PC-9 (cell line): ENCODE data around the gene KRTAP19-7. TPM values are rescaled to one million over a fixed set of nuclear protein-coding genes. Genes with fewer than 3 reads are reported as not detected.

ENCODE experiments used
- Bru-seq: library from RNA; stranded (reverse); fragments of 400-500 nt; gene quantifications from one replicate; lab custom pipeline; 2021; lab: Mats Ljungman, UMichigan
- BruChase-seq, 2 experiments: library from RNA; stranded (reverse); fragments of 400-500 nt; gene quantifications; one replicate each; lab custom pipeline; 2021; lab: Mats Ljungman, UMichigan
- BruUV-seq: library from RNA; stranded (reverse); fragments of 400-500 nt; replicated peaks from 2 replicates; lab custom pipeline; 2021; lab: Mats Ljungman, UMichigan
- CTCF ChIA-PET: fragments of 300-600 bp; sonication (Branson Sonifier 250); formaldehyde crosslinking; loops from one replicate; lab custom pipeline; 2022; ENCODE audit warnings: antibody characterized with exemption; lab: Charles Lee
- POLR2A ChIA-PET: fragments of 300-600 bp; sonication (Branson Sonifier 250); formaldehyde crosslinking; loops from one replicate; lab custom pipeline; 2022; ENCODE audit warnings: antibody characterized with exemption; ENCODE audit not compliant: unreplicated experiment; lab: Charles Lee
- DNase-seq, 2 experiments: peaks; one replicate each; pipeline versions ENCODE4 v3.0.0 to v3.0.0-alpha.2; 2015 to 2022; ENCODE audit warnings: mixed read lengths in 1 of 2
- H2AFZ ChIP-seq: fragments of 200-600 bp; sonication (generic); 2 replicates; pipeline ENCODE4 v1.8.1; 2017; ENCODE audit warnings: antibody characterized with exemption
- H3F3A ChIP-seq: fragments of 200-600 bp; sonication (generic); 2 replicates; pipeline ENCODE4 v1.8.1; 2017; ENCODE audit warnings: antibody characterized with exemption, mild to moderate bottlenecking, low read depth; ENCODE audit not compliant: insufficient read depth
- H3K27ac ChIP-seq: fragments of 200-600 bp; sonication (generic); 2 replicates; pipeline ENCODE4 v1.6.1; 2016; ENCODE audit warnings: mixed run types
- H3K27me3 ChIP-seq: fragments of 200-600 bp; sonication (generic); 2 replicates; pipeline ENCODE4 v1.6.1; 2016; ENCODE audit warnings: low read depth, mixed run types; ENCODE audit not compliant: insufficient read depth
- H3K36me3 ChIP-seq: fragments of 200-600 bp; sonication (generic); 2 replicates; pipeline ENCODE4 v1.6.1; 2016; ENCODE audit warnings: low read depth, mixed run types
- H3K4me1 ChIP-seq: fragments of 200-600 bp; sonication (generic); replicated peaks from 2 replicates; pipeline ENCODE4 v1.6.1; 2016; ENCODE audit warnings: mixed run types; ENCODE audit not compliant: insufficient read depth
- H3K4me2 ChIP-seq: fragments of 200-600 bp; sonication (generic); 2 replicates; pipeline ENCODE4 v1.6.1; 2017; ENCODE audit warnings: mixed run types
- H3K4me3 ChIP-seq: fragments of 200-600 bp; sonication (generic); 2 replicates; pipeline ENCODE4 v1.6.1; 2016; ENCODE audit warnings: mixed run types
- H3K79me2 ChIP-seq: fragments of 200-600 bp; sonication (generic); 2 replicates; pipeline ENCODE4 v1.6.1; 2017; ENCODE audit warnings: low read depth, mixed run types
- H3K9me2 ChIP-seq: fragments of 200-600 bp; sonication (generic); 2 replicates; pipeline ENCODE4 v1.8.1; 2017; ENCODE audit warnings: mild to moderate bottlenecking; ENCODE audit not compliant: insufficient read depth
- H3K9me3 ChIP-seq: fragments of 200-600 bp; sonication (generic); 2 replicates; pipeline ENCODE4 v1.8.1; 2016; ENCODE audit warnings: low read depth; ENCODE audit not compliant: insufficient read depth
- H4K20me1 ChIP-seq: fragments of 200-600 bp; sonication (generic); 2 replicates; pipeline ENCODE4 v1.8.1; 2017; ENCODE audit not compliant: insufficient read depth
- EZH2 ChIP-seq: fragments of 200-600 bp; sonication (generic); IDR thresholded peaks from 2 replicates; pipeline ENCODE4 v1.8.0; 2017; ENCODE audit warnings: antibody characterized with exemption, low read depth
- intact Hi-C: fragments of 100-400 bp; cut with micrococcal nuclease; formaldehyde crosslinking; loops from one replicate; pipeline ENCODE4 v1.10.0; 2022; ENCODE audit not compliant: unreplicated experiment
- long read RNA-seq: library from polyadenylated mRNA; stranded (forward); transcript quantifications from one replicate; pipeline ENCODE4 v2.0.0, GENCODE V29; 2022
- total RNA-seq: library from RNA; stranded (reverse); gene quantifications from 2 replicates; pipeline ENCODE4 v1.2.3, GENCODE V29; 2021
- TF ChIP-seq, protein P1 (sequence below): fragments of 200-600 bp; sonication (generic); conservative IDR thresholded peaks from 2 replicates; pipeline ENCODE4 v1.6.1; 2017; ENCODE audit warnings: mixed run types, antibody characterized with exemption, mild to moderate bottlenecking, moderate library complexity

Gene KRTAP19-7, protein sequence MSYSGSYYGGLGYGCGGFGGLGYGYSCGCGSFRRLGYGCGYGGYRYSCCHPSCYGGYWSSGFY
- not detected in 2 replicates for total RNA-seq
- Bru-seq, nascent RNA = not detected
- BruChase-seq, experiment 1, labeled RNA remaining after a 2-hour chase = not detected
- BruChase-seq, experiment 2, labeled RNA remaining after a 6-hour chase = not detected
- long read RNA-seq = 0 reads

DNA sequence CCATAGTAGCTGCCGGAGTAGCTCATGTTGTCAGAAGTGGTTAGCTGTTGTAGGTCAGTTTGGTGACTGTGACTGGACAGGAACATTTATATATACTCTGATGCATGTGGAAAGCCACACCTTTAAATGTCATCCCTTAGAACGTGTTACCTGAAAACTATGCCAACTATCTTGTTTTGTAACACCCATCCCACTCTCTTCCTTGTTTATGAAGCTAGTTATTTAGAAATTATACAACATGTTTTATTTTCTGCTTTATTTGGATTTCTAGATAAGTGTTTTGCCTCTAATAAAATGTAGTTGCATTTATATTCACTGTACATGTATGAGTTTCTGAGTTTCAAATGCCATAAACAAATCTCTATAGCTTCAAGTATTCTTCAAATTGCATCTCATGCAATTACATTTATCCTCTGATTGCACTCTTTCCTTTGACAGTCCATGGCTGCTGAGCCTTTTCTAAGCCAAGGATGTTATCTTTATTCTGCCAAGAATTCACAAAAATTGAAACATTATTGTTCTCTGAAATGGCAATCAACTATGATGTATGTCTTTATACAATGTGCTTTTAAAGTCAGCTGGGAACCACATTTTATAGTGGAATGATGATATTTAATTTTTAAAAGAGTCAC is at the start of gene KRTAP19-7:
TSS of gene KRTAP19-7 (minus strand) at position 51 of the 632 bp plus-strand sequence. CDS start at position 26, 25 bp downstream.
- CTCF ChIA-PET = no interaction called here
- H3K4me1 ChIP-seq = no peaks in the 10 kb centered on the region

DNA sequence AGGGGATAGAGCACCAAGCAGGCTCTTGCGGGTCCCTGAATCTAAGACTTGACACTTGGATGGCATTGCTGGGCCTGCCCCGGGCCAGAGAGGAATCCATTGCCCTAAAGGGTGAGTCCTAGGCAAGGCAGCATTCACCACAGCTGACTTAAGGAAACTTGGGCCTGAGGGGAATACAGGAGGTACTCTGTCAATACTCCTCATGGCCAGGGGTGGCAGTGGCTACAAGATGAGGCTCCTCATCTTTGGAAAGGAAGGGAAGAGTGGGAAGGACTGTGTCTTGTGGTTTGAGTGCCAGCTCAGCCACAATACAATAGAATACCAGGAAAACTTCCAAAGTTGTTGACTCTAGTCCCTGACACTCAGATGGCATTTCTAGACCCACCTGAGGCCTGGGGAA is 44.9 kb upstream of the KRTAP19-7 start:
- Histone ChIP-seq H3K79me2 (no peaks in the 10 kb centered on the region), H3K4me1 (no peaks in the 10 kb centered on the region), H3K27me3 (no peaks in the 10 kb centered on the region), H2AFZ (no peak overlapping the region), H3K4me3 (no peak overlapping the region), H3K9me2 (no peaks in the 10 kb centered on the region), H3K27ac (no peak overlapping the region), H3K4me2 (no peak overlapping the region), H3F3A (no peaks in the 10 kb centered on the region), H4K20me1 (no peaks in the 10 kb centered on the region), H3K36me3 (no peaks in the 10 kb centered on the region), H3K9me3 (no peaks in the 10 kb centered on the region)
- POLR2A ChIA-PET = no interaction called here
- CTCF ChIA-PET = no interaction called here
- intact Hi-C loops = no loop called here
- no peak for TF ChIP-seq EZH2
- TF ChIP-seq, protein P1, sequence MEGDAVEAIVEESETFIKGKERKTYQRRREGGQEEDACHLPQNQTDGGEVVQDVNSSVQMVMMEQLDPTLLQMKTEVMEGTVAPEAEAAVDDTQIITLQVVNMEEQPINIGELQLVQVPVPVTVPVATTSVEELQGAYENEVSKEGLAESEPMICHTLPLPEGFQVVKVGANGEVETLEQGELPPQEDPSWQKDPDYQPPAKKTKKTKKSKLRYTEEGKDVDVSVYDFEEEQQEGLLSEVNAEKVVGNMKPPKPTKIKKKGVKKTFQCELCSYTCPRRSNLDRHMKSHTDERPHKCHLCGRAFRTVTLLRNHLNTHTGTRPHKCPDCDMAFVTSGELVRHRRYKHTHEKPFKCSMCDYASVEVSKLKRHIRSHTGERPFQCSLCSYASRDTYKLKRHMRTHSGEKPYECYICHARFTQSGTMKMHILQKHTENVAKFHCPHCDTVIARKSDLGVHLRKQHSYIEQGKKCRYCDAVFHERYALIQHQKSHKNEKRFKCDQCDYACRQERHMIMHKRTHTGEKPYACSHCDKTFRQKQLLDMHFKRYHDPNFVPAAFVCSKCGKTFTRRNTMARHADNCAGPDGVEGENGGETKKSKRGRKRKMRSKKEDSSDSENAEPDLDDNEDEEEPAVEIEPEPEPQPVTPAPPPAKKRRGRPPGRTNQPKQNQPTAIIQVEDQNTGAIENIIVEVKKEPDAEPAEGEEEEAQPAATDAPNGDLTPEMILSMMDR = no peak
- no peak for DNase-seq
- BruUV-seq = no TSS peak

More for the DNA sequence above, at the start of gene KRTAP19-7:
- Histone ChIP-seq H3F3A (no peaks in the 10 kb centered on the region), H3K9me3 (no peaks in the 10 kb centered on the region), H3K27ac (no peak within 1 kb of the TSS), H3K27me3 (no peaks in the 10 kb centered on the region), H3K79me2 (no peaks in the 10 kb centered on the region), H3K4me2 (no peak within 1 kb of the TSS), H3K36me3 (no peaks in the 10 kb centered on the region), H2AFZ (no peak within 1 kb of the TSS), H3K9me2 (no peaks in the 10 kb centered on the region), H3K4me3 (no peak within 1 kb of the TSS), H4K20me1 (no peaks in the 10 kb centered on the region)
- POLR2A ChIA-PET = interaction anchor here (0.6 kb wide), 1 partner anchor 21 kb away, joined by 3 read pairs; no protein-coding TSS in a partner anchor
- intact Hi-C loops = no loop called here
- TF ChIP-seq, protein P1 = no peak
- TF ChIP-seq EZH2 = no peak
- DNase-seq = no peak
- BruUV-seq = no TSS peak

DNA sequence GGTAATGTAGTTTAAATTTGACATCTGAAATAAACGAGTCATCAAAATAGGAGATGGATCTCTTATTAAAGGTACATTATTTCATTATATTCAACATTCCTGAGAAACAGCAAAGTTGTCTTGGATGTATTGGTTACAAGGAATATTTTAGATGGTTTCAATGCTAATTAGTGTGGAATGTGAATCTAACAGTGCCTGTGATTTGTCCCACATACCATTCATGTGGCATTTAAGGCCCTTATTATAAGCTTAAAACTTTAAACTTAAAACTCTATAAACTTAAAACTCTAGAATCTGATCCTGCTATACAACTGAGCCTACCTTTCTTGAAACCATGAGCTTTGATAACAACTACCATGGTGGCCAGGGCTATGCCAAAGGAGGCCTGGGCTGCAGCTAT is 39.7 kb upstream of the KRTAP19-7 start, which contains the start of gene KRTAP22-1:
TSS of gene KRTAP22-1 (plus strand) at position 301 of the 400 bp plus-strand sequence.
- Histone ChIP-seq H3K27me3 (no peaks in the 10 kb centered on the region), H3K4me1 (no peaks in the 10 kb centered on the region), H3K4me3 (no peak within 1 kb of the TSS), H3K9me3 (no peaks in the 10 kb centered on the region), H2AFZ (no peak within 1 kb of the TSS), H3F3A (no peaks in the 10 kb centered on the region), H3K9me2 (no peaks in the 10 kb centered on the region), H3K27ac (no peak within 1 kb of the TSS), H3K4me2 (no peak within 1 kb of the TSS), H3K79me2 (no peaks in the 10 kb centered on the region), H4K20me1 (no peaks in the 10 kb centered on the region), H3K36me3 (no peaks in the 10 kb centered on the region)
- ChIA-PET CTCF (no interaction called here), POLR2A (no interaction called here)
- no peak for DNase-seq
- intact Hi-C loops = no loop called here
- TF ChIP-seq EZH2 = no peak
- TF ChIP-seq, protein P1 = no peak
- BruUV-seq = no TSS peak
